HepG2 (cell line): ENCODE measurements around the gene SYS1. TPM values are rescaled to one million over a fixed set of nuclear protein-coding genes. Genes with fewer than 3 reads are reported as not detected.

Experiments
- AGO1 ChIP-seq: fragments of 200-400 bp; formaldehyde crosslinking; IDR thresholded peaks from 2 replicates; pipeline ENCODE4 v1.6.1; 2017; ENCODE audit warnings: mild to moderate bottlenecking, low read depth, low read length, moderate library complexity; ENCODE audit not compliant: poor library complexity, severe bottlenecking
- HMG20A ChIP-seq: IDR thresholded peaks from 2 replicates; pipeline ENCODE4 v1.6.1; 2016; ENCODE audit warnings: borderline replicate concordance
- HOXA9 ChIP-seq: sonication (generic); formaldehyde crosslinking; IDR thresholded peaks from 2 replicates; pipeline ENCODE4 v1.8.1; 2022; ENCODE audit warnings: missing genetic modification reagents, mild to moderate bottlenecking, moderate library complexity, borderline replicate concordance
- IRX3 ChIP-seq: sonication (generic); formaldehyde crosslinking; IDR thresholded peaks from 2 replicates; pipeline ENCODE4 v1.8.1; 2023; ENCODE audit warnings: mild to moderate bottlenecking, low read depth, missing genetic modification reagents, borderline replicate concordance
- JUN ChIP-seq: sonication (generic); formaldehyde crosslinking; IDR thresholded peaks from 2 replicates; pipeline ENCODE4 v1.4.0; 2020; ENCODE audit warnings: mild to moderate bottlenecking, missing genetic modification reagents
- KLF13 ChIP-seq: sonication (generic); formaldehyde crosslinking; IDR thresholded peaks from 2 replicates; pipeline ENCODE4 v1.4.0; 2020; ENCODE audit warnings: mild to moderate bottlenecking, missing genetic modification reagents
- MATR3 ChIP-seq: sonication (generic); formaldehyde crosslinking; IDR thresholded peaks from 2 replicates; pipeline ENCODE4 v1.4.0; 2020; ENCODE audit warnings: missing genetic modification reagents
- MZF1 ChIP-seq: sonication (generic); formaldehyde crosslinking; IDR thresholded peaks from 2 replicates; pipeline ENCODE4 v1.8.1; 2023; ENCODE audit warnings: mild to moderate bottlenecking, missing genetic modification reagents, borderline replicate concordance
- PAX8 ChIP-seq: sonication (generic); formaldehyde crosslinking; IDR thresholded peaks from 2 replicates; pipeline ENCODE4 v1.8.0; 2022; ENCODE audit warnings: mild to moderate bottlenecking, missing genetic modification reagents, borderline replicate concordance
- RBFOX2 ChIP-seq: fragments of 200-400 bp; formaldehyde crosslinking; IDR thresholded peaks from 2 replicates; pipeline ENCODE4 v1.6.1; 2017; ENCODE audit warnings: low read depth, mild to moderate bottlenecking, low read length
- SETDB1 ChIP-seq: sonication (generic); formaldehyde crosslinking; IDR thresholded peaks from 2 replicates; pipeline ENCODE4 v1.5.1; 2020; ENCODE audit warnings: missing genetic modification reagents, mild to moderate bottlenecking, borderline replicate concordance
- SMC3 ChIP-seq: IDR thresholded peaks from 2 replicates; pipeline ENCODE4 v1.6.1; 2011; ENCODE audit warnings: low read length, improper control_type of control experiment
- SNAPC5 ChIP-seq: sonication (generic); formaldehyde crosslinking; IDR thresholded peaks from 2 replicates; pipeline ENCODE4 v1.8.1; 2023; ENCODE audit warnings: mild to moderate bottlenecking, missing genetic modification reagents, borderline replicate concordance
- STAG1 ChIP-seq: sonication (generic); formaldehyde crosslinking; IDR thresholded peaks from 2 replicates; pipeline ENCODE4 v1.4.0; 2020; ENCODE audit warnings: missing genetic modification reagents
- TEAD3 ChIP-seq: optimal IDR thresholded peaks from 2 replicates; pipeline ENCODE3; 2016; ENCODE audit warnings: borderline replicate concordance
- TRAFD1 ChIP-seq: sonication (generic); formaldehyde crosslinking; IDR thresholded peaks from 2 replicates; pipeline ENCODE4 v1.5.1; 2020; ENCODE audit warnings: missing genetic modification reagents, mild to moderate bottlenecking, borderline replicate concordance
- ZBTB25 ChIP-seq: IDR thresholded peaks from 2 replicates; pipeline ENCODE4 v1.6.1; 2018; ENCODE audit warnings: missing genetic modification reagents
- ZHX1 ChIP-seq: sonication (generic); formaldehyde crosslinking; IDR thresholded peaks from 2 replicates; pipeline ENCODE4 v1.8.1; 2022; ENCODE audit warnings: low read depth, mild to moderate bottlenecking, missing genetic modification reagents
- ZNF143 ChIP-seq: sonication (generic); formaldehyde crosslinking; IDR thresholded peaks from 2 replicates; pipeline ENCODE4 v1.4.0; 2020; ENCODE audit warnings: missing genetic modification reagents
- ZNF564 ChIP-seq: sonication (generic); formaldehyde crosslinking; IDR thresholded peaks from 2 replicates; pipeline ENCODE4 v1.8.1; 2023; ENCODE audit warnings: mild to moderate bottlenecking, missing genetic modification reagents
- ZNF737 ChIP-seq: sonication (generic); formaldehyde crosslinking; IDR thresholded peaks from 2 replicates; pipeline ENCODE4 v1.5.0; 2020; ENCODE audit warnings: missing genetic modification reagents, mild to moderate bottlenecking, borderline replicate concordance
- ZNF850 ChIP-seq: sonication (generic); formaldehyde crosslinking; conservative IDR thresholded peaks from 2 replicates; pipeline ENCODE4 v1.9.0; 2021; ENCODE audit warnings: mild to moderate bottlenecking, missing genetic modification reagents
- polyA plus RNA-seq, 8 experiments: library from polyadenylated mRNA; depleted of rRNA in 3 of 8; stranded (reverse) in 7 of 8; unstranded in 1 of 8; fragments of >200 nt; fragmentation: Illumina TruSeq in 4 of 8; extraction: Trizol in 4 of 8; gene quantifications; 2 replicates each; pipeline versions ENCODE4 v1.2.1 to v1.2.3, GENCODE V29; 2011 to 2016; ENCODE audit warnings: low read depth in 4 of 8, missing spikeins in 1 of 8, mixed read lengths in 1 of 8; ENCODE audit not compliant: insufficient read depth in 1 of 8
- total RNA-seq, 5 experiments: library from RNA; depleted of rRNA; stranded (reverse); fragments of >200 nt; fragmentation: Illumina TruSeq; extraction: Trizol; gene quantifications; 2 replicates each; pipeline ENCODE4 v1.2.3, GENCODE V29; 2016; ENCODE audit warnings: low read depth in 1 of 5

Gene SYS1
- total and polyA plus RNA-seq, 2 of the 13 experiments (the other 11 are each of a cell fraction or from before 2014, with no cell fraction given), result 38.3 to 65.6 TPM

DNA sequence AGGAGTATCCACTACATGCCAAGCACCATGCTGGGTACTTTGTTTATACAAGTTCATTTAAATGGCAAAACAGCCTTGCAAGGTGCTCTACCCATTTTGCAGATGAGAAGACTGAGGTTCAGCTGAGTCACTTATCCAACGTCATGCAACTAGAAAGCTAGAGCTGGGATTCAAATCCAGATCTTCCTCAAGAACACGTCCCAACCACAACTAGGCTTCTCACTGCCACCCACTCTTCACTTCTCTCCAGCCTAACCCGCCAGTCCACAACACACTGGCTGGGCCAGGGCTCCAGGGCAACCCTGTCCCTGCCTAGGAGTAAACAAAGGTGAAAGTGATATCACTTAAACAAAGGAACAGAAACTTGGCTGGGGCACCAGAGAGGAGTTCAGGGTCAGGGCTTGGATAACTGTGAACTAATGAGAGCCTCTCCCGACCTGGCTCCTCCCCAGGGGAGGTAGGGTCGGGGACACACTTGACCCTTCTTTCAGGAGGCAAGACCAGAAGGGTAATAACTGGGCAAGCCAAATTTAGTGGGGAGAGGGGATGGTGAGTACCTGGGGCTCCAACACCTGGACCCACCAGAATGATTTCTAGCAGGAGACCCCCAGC is 22.6 kb upstream of the SYS1 start (continued):
- TF ChIP-seq RBFOX2, result peak; percentile 45; the same call in 1 of the 2 replicates
- no peak for TF ChIP-seq ZNF564 (CRISPR knock-in tag)
- no peak for TF ChIP-seq HOXA9 (CRISPR knock-in tag)
- no peak for TF ChIP-seq SMC3
- peak; percentile 83; the same call in 1 of the 2 replicates for TF ChIP-seq HMG20A (CRISPR knock-in tag)
- no peak for TF ChIP-seq ZNF850
- TF ChIP-seq ZHX1 (CRISPR knock-in tag), result no peak
- 0 out of 2 replicates have a peak, but pooled peaks have one; percentile 46 for TF ChIP-seq ZNF737 (CRISPR knock-in tag)
- TF ChIP-seq JUN (CRISPR knock-in tag), result peak; percentile 77; the same call in 1 of the 2 replicates
- no peak for TF ChIP-seq MATR3 (CRISPR knock-in tag)
- TF ChIP-seq STAG1 (CRISPR knock-in tag), result peak; percentile 14
- TF ChIP-seq ZNF143 (CRISPR knock-in tag), result 0 out of 2 replicates have a peak, but pooled peaks have one; percentile 15
- no peak for TF ChIP-seq ZBTB25 (CRISPR knock-in tag)
- no peak for TF ChIP-seq SETDB1 (CRISPR knock-in tag)
- TF ChIP-seq MZF1 (CRISPR knock-in tag), result no peak
- TF ChIP-seq IRX3 (CRISPR knock-in tag), result no peak
- no peak for TF ChIP-seq AGO1
- TF ChIP-seq TEAD3, result no peak
- TF ChIP-seq KLF13 (CRISPR knock-in tag), result no peak
- TF ChIP-seq TRAFD1 (CRISPR knock-in tag), result peak; percentile 29; the same call in 1 of the 2 replicates
- TF ChIP-seq PAX8, result no peak
- no peak for TF ChIP-seq SNAPC5 (CRISPR knock-in tag)
